ENCODE results near the gene PPARA.

DNA sequence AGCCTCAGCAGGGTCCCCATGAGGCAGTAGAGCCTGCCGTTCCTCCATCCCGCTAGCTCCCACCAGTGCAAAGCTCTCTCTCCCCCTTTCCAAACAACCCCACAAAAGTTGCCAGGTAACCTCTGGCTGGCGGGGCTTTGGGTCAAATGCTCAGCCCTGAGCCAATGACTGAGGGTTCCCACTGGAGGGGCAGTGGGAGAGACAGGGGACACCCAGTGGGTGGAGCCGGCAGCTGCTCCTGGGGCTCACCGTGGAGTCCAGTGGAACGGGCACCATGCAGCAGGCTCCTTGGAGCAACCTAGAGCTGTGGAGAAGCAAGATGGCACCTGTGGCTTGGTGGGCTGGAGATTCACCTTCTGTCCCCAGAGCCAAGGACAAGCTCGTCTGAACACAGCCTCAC is 25.0 kb upstream of the PPARA start:
- TF ChIP-seq, protein P1, sequence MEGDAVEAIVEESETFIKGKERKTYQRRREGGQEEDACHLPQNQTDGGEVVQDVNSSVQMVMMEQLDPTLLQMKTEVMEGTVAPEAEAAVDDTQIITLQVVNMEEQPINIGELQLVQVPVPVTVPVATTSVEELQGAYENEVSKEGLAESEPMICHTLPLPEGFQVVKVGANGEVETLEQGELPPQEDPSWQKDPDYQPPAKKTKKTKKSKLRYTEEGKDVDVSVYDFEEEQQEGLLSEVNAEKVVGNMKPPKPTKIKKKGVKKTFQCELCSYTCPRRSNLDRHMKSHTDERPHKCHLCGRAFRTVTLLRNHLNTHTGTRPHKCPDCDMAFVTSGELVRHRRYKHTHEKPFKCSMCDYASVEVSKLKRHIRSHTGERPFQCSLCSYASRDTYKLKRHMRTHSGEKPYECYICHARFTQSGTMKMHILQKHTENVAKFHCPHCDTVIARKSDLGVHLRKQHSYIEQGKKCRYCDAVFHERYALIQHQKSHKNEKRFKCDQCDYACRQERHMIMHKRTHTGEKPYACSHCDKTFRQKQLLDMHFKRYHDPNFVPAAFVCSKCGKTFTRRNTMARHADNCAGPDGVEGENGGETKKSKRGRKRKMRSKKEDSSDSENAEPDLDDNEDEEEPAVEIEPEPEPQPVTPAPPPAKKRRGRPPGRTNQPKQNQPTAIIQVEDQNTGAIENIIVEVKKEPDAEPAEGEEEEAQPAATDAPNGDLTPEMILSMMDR (IDR thresholded peaks at IDR 0.05; ENCODE audit: low read length): no peak
- TF ChIP-seq EZH2 (IDR thresholded peaks at IDR 0.05; ENCODE audit: borderline replicate concordance, low read length): no peak

Data from OCI-LY1 (cell line).